ENCODE results near the gene ITGBL1.

Gene ITGBL1

DNA sequence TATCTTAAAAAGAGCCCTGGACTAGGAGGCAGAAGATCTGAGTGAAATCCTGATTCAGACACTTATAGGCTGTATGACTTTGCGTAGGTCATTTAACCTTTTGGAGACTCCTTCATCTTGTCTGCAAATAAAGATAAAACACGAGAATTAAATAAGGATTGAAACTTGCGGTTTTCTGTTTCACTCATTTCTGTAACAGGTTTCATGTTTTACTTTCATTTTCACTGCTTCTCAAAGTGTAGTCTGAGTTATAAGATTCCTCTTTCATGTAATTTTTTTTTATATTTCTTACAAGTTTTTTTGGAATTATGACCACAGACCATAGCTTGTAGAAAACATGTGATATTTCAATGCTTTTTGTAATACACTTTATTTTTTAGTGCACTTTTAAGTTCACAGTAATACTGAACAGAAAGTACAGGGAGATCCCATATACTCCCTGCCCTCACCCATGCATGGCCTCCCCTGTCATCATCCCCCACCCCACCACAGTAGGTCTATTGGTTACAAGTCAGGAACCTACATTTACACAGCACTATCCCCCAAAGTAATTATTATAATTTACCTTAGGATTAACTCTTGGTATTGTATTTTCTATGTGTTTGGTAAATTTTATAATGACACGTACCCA is 174.6 kb downstream of the ITGBL1 start:
- TF ChIP-seq, protein P1, sequence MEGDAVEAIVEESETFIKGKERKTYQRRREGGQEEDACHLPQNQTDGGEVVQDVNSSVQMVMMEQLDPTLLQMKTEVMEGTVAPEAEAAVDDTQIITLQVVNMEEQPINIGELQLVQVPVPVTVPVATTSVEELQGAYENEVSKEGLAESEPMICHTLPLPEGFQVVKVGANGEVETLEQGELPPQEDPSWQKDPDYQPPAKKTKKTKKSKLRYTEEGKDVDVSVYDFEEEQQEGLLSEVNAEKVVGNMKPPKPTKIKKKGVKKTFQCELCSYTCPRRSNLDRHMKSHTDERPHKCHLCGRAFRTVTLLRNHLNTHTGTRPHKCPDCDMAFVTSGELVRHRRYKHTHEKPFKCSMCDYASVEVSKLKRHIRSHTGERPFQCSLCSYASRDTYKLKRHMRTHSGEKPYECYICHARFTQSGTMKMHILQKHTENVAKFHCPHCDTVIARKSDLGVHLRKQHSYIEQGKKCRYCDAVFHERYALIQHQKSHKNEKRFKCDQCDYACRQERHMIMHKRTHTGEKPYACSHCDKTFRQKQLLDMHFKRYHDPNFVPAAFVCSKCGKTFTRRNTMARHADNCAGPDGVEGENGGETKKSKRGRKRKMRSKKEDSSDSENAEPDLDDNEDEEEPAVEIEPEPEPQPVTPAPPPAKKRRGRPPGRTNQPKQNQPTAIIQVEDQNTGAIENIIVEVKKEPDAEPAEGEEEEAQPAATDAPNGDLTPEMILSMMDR (IDR thresholded peaks at IDR 0.05; ENCODE audit: low read length, missing control alignments): no peak
- peak overlapping the region; percentile 9 for H3K4me3 ChIP-seq (replicated peaks; ENCODE audit: low read depth, low read length)
- DNase-seq (ENCODE audit: low read depth): no peak

DNA sequence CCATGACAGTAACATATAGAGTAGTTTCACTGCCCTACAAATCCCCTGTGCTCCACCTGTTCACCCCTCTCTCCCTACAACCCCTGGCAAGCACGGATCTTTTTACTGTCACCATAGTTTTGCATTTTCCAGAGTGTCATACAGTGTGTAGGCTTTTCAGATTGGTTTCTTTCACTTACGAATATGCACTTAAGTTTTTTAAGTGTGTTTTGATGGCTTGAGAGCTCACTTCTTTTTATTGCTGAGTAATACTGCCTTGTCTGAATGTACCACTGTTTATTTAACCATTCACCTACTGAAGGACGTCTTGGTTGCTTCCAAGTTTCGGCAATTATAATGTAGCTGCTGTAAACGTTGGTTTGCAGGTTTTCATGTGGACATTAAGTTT is 175.1 kb downstream of the ITGBL1 start:
- TF ChIP-seq, protein P1 (IDR thresholded peaks at IDR 0.05; ENCODE audit: low read length, missing control alignments): no peak
- DNase-seq (ENCODE audit: low read depth): no peak
- H3K4me3 ChIP-seq (replicated peaks; ENCODE audit: low read depth, low read length): no peak overlapping the region

DNA sequence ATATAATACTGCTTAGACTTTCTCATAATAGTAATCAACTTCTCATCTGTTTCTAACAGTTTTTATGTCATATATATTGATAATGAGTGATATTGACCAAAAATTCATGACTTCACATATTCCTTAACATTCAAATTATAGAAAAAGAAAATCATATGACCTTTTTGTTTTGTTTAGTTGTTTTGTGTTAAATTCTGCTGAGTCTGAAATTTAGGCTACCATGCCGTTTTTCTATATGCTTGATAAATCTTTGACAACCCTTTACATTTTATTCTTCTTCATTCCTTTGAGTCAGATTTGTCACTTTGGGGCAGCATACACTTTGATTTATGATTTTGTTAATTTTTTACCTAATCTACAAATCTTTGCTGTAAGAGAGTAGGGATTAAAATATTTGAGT is 176.4 kb downstream of the ITGBL1 start:
- TF ChIP-seq, protein P1 (IDR thresholded peaks at IDR 0.05; ENCODE audit: low read length, missing control alignments): no peak
- no peak overlapping the region for H3K4me3 ChIP-seq (replicated peaks; ENCODE audit: low read depth, low read length)
- no peak for DNase-seq (ENCODE audit: low read depth)

DNA sequence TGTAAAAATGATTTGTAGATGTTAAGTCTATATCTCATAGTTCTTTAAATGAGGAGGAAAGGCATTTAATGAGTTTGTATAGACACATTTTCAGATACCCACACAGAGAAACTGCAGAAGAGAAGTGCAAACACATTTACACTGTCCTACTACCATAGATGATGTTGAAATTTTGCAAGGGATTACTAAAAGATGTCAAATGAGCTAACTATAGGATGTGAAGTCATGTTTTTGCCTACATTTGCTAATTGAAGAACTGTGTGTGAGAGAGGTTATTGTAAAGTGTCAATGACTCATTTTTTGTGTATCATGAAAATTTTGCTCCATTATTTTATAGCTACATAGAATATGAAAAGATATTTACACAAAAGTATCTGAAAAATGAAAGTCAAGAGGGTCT is 178.9 kb downstream of the ITGBL1 start:
- no peak overlapping the region for H3K4me3 ChIP-seq (replicated peaks; ENCODE audit: low read depth, low read length)
- TF ChIP-seq, protein P1 (IDR thresholded peaks at IDR 0.05; ENCODE audit: low read length, missing control alignments): no peak
- no peak for DNase-seq (ENCODE audit: low read depth)

DNA sequence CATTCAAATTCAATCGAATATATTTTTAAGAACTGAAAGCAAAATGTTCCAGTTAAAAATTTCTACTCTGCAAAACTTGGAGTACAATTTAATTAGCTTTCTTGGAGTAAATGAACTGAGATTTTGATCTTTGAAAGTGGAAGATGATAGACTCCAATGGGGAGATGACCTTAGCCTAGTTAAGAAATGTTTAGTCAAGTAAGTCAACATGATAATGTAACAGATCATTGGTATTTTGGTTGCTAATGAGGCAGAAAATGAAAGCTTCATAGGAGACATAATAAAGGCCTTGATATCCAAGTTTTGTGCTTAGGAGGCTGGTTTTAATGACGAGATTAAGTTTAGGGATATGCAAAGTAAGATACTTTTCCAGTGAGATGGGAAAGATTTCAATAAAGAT is 181.7 kb downstream of the ITGBL1 start:
- H3K4me3 ChIP-seq (replicated peaks; ENCODE audit: low read depth, low read length): no peak overlapping the region
- no peak for DNase-seq (ENCODE audit: low read depth)
- TF ChIP-seq, protein P1 (IDR thresholded peaks at IDR 0.05; ENCODE audit: low read length, missing control alignments): no peak

DNA sequence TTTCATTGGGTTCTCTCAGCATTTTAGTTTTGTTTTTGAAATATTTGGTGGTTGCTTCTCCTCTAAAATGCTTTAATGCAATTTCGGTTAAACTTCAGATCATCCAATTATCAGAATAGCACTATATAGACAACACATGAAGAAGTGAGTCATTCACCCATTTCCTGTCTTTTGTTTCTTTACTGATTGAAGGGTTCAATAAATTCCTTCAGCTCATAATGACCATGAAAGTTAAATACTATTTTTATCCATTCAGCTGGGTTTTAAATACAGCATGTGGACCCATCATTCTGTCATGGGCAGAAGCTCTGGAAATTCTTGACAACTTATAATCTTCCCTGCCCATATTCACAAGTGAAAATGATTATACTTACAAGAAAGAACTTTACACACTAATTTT is 187.2 kb downstream of the ITGBL1 start:
- TF ChIP-seq, protein P1 (IDR thresholded peaks at IDR 0.05; ENCODE audit: low read length, missing control alignments): no peak
- DNase-seq (ENCODE audit: low read depth): no peak
- no peak overlapping the region for H3K4me3 ChIP-seq (replicated peaks; ENCODE audit: low read depth, low read length)

DNA sequence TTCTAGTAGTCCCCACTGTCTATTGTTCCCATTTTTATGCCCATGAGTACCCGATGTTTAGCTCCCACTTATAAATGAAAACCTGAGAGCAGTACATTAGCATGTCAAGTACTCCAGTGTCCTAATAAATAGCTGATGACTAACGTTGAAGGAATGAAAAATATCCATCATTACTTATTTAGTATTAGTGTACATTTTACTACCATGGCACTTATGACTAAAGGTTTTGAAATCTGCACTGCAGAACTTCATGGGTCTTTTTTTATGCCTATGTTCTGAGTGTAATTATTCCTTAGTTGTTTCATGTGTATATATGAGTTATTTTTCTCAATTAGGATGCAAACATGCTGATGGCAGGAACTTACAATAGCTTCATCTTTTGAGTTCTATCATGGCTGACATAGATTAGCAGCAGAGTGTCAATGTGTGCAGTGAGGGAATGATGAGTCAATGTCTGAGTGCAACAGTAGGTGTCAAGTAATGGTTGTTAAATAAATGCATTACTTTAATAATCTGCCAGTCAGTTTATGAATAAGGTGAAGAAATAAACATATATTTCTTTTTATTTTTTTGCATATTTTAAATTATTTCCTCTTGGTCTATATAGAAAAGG is 188.4 kb downstream of the ITGBL1 start:
- peak; percentile 57 for DNase-seq (ENCODE audit: low read depth)
- TF ChIP-seq, protein P1 (IDR thresholded peaks at IDR 0.05; ENCODE audit: low read length, missing control alignments): no peak
- no peak overlapping the region for H3K4me3 ChIP-seq (replicated peaks; ENCODE audit: low read depth, low read length)

Measured in fibroblast of pulmonary artery (primary cell).